HG03460 (cell line): Measurements from ENCODE around the gene WDR93.

Experiments used
- ATAC-seq: cut with Tn5 transposase; IDR thresholded peaks from one replicate; pipeline ENCODE4 v1.9.1; 2021; ENCODE audit not compliant: unreplicated experiment

Gene WDR93

GRCh38 chr15:89662893-89663626 lies 27.6 kb upstream of the WDR93 start:
- no peak for ATAC-seq

- no peak for ATAC-seq
These were observed 25.9 kb upstream of the WDR93 start for GRCh38 chr15:89664441-89665350.

- no peak for ATAC-seq
These were observed 25.0 kb upstream of the WDR93 start for GRCh38 chr15:89665449-89666181.

- ATAC-seq = no peak
These were observed 24.3 kb upstream of the WDR93 start for GRCh38 chr15:89666184-89666857.

GRCh38 chr15:89666858-89667705 lies 23.5 kb upstream of the WDR93 start:
- no peak for ATAC-seq

GRCh38 chr15:89667706-89667960 lies 23.0 kb upstream of the WDR93 start:
- ATAC-seq = no peak

- no peak for ATAC-seq
These were observed 22.4 kb upstream of the WDR93 start for GRCh38 chr15:89668171-89668570.

- ATAC-seq = no peak
These were observed 21.2 kb upstream of the WDR93 start for GRCh38 chr15:89669309-89669865.

GRCh38 chr15:89669941-89670340 lies 20.7 kb upstream of the WDR93 start:
- ATAC-seq = no peak

GRCh38 chr15:89670971-89671560 lies 19.5 kb upstream of the WDR93 start:
- ATAC-seq = no peak

GRCh38 chr15:89671687-89672086 lies 18.9 kb upstream of the WDR93 start:
- no peak for ATAC-seq

GRCh38 chr15:89672221-89673164 lies 18.1 kb upstream of the WDR93 start:
- no peak for ATAC-seq

- ATAC-seq = no peak
These were observed 17.5 kb upstream of the WDR93 start for GRCh38 chr15:89673165-89673512.

- ATAC-seq = no peak
These were observed 16.1 kb upstream of the WDR93 start for GRCh38 chr15:89674526-89674925.

GRCh38 chr15:89675606-89676005 lies 15.0 kb upstream of the WDR93 start:
- no peak for ATAC-seq

- no peak for ATAC-seq
These were observed 13.2 kb upstream of the WDR93 start for GRCh38 chr15:89677381-89677780.

- ATAC-seq = no peak
These were observed 11.4 kb upstream of the WDR93 start, which contains the start of gene PLIN1 for GRCh38 chr15:89679212-89679611. Gene PLIN1, minus strand, starts transcription at chr15:89679367. Its CDS starts 1,878 bp downstream, at chr15:89677489.

- no peak for ATAC-seq
These were observed 10.2 kb upstream of the WDR93 start for GRCh38 chr15:89680282-89680873.
